HG03469 (cell line): ENCODE results near the gene FKBP6.
"Not testable (repeated sequence)": the region's sequence is repeated elsewhere in the genome, so short reads cannot be mapped to it uniquely, and the experiment has no call there.

ENCODE experiments used
- ATAC-seq: cut with Tn5 transposase; IDR thresholded peaks from one replicate; pipeline ENCODE4 v1.9.1; 2021; ENCODE audit warnings: mild to moderate bottlenecking, moderate library complexity, moderate number of reproducible peaks; ENCODE audit not compliant: unreplicated experiment

FKBP6 gene

GRCh38 chr7:73323434-73324080 is 4.4 kb upstream of the FKBP6 start:
- not testable (repeated sequence) for ATAC-seq

GRCh38 chr7:73324081-73324845 is 3.7 kb upstream of the FKBP6 start:
- not testable (repeated sequence) for ATAC-seq

GRCh38 chr7:73325424-73325823 is 2.5 kb upstream of the FKBP6 start:
- ATAC-seq: not testable (repeated sequence)

GRCh38 chr7:73327449-73327848 is 512 bp upstream of the FKBP6 start:
- not testable (repeated sequence) for ATAC-seq

- no peak for ATAC-seq
Measured at GRCh38 chr7:73328696-73329095, 735 bp downstream of the FKBP6 start.

GRCh38 chr7:73329861-73330581 is 2.1 kb downstream of the FKBP6 start:
- ATAC-seq: no peak

- ATAC-seq: no peak
Measured at GRCh38 chr7:73330772-73331171, 2.8 kb downstream of the FKBP6 start.

- no peak for ATAC-seq
Measured at GRCh38 chr7:73332447-73332846, 4.5 kb downstream of the FKBP6 start.

- no peak for ATAC-seq
Measured at GRCh38 chr7:73338321-73338720, 10.4 kb downstream of the FKBP6 start.

GRCh38 chr7:73340514-73340913 is 12.6 kb downstream of the FKBP6 start:
- no peak for ATAC-seq

GRCh38 chr7:73341877-73342276 is 13.9 kb downstream of the FKBP6 start:
- no peak for ATAC-seq

- no peak for ATAC-seq
Measured at GRCh38 chr7:73342645-73343044, 14.7 kb downstream of the FKBP6 start.

- no peak for ATAC-seq
Measured at GRCh38 chr7:73343671-73344380, 15.9 kb downstream of the FKBP6 start.

GRCh38 chr7:73345538-73345937 is 17.6 kb downstream of the FKBP6 start:
- ATAC-seq: no peak

GRCh38 chr7:73345951-73346350 is 18.0 kb downstream of the FKBP6 start:
- ATAC-seq: no peak

- no peak for ATAC-seq
Measured at GRCh38 chr7:73349763-73350162, 21.8 kb downstream of the FKBP6 start.

GRCh38 chr7:73350306-73351068 is 22.5 kb downstream of the FKBP6 start:
- ATAC-seq: no peak

GRCh38 chr7:73351447-73352167 is 23.6 kb downstream of the FKBP6 start:
- no peak for ATAC-seq

GRCh38 chr7:73352784-73353183 is 24.8 kb downstream of the FKBP6 start:
- no peak for ATAC-seq

- no peak for ATAC-seq
Measured at GRCh38 chr7:73353243-73353642, 25.3 kb downstream of the FKBP6 start.
